Left lung (tissue), 10 donors: ENCODE data around the gene C19orf85. TPM values are rescaled to one million over a fixed set of nuclear protein-coding genes. Genes with fewer than 3 reads are reported as not detected.
A peak's percentile ranks its signal among the peaks of the same experiment; 100 is the strongest.

Experiments used
- ATAC-seq: fragments of 200-7000 bp; cut with Tn5 transposase; one replicate; pipeline ENCODE4 v1.9.1; 2020; ENCODE audit warnings: moderate library complexity
- DNase-seq, 4 donors: peaks; one replicate each; pipeline ENCODE4 v3.0.0-alpha.2; 2013 to 2020
- H3K27ac ChIP-seq, 2 donors: fragments of 200-600 bp; sonication (generic) in 1 of 2; one replicate each; pipeline versions ENCODE4 v1.5.0 to v1.8.0; 2020 to 2021
- H3K27me3 ChIP-seq, 2 donors: fragments of 200-600 bp; sonication (generic) in 1 of 2; one replicate each; pipeline versions ENCODE4 v1.5.0 to v1.8.0; 2020 to 2021
- H3K36me3 ChIP-seq, 2 donors: fragments of 200-600 bp; sonication (generic) in 1 of 2; one replicate each; pipeline versions ENCODE4 v1.5.0 to v1.8.0; 2020 to 2021
- H3K4me1 ChIP-seq, 2 donors: fragments of 200-600 bp; one replicate each; pipeline ENCODE4 v1.8.0; 2021
- H3K4me3 ChIP-seq, 2 donors: fragments of 200-600 bp; sonication (generic) in 1 of 2; one replicate each; pipeline versions ENCODE4 v1.5.0 to v1.8.0; 2020 to 2021; ENCODE audit warnings: mild to moderate bottlenecking in 1 of 2
- H3K9me3 ChIP-seq, 2 donors: fragments of 200-600 bp; sonication (generic) in 1 of 2; one replicate each; pipeline versions ENCODE4 v1.5.0 to v1.8.0; 2020 to 2021
- CTCF ChIP-seq, 2 donors: fragments of 200-600 bp; sonication (generic) in 1 of 2; IDR thresholded peaks; one replicate each; pipeline versions ENCODE4 v1.5.0 to v1.8.0; 2021; ENCODE audit warnings: antibody characterized with exemption in 2 of 2
- intact Hi-C, 2 donors: fragments of 100-400 bp; cut with DNase I; formaldehyde crosslinking; loops; one replicate each; pipeline versions ENCODE4 v1.11.2 to v1.14.2; 2022
- polyA plus RNA-seq, 6 donors: library from polyadenylated mRNA; unstranded; fragments of 120-200 nt; gene quantifications; one replicate each; pipeline ENCODE4 v1.2.1, GENCODE V29; 2013; ENCODE audit not compliant: insufficient read length in 6 of 6
- total RNA-seq, 2 donors: library from RNA; stranded (reverse); fragmentation: NEBNext Ultra II Directional; extraction: Animal tissue kit (Norgen Biotek cat#: 25700); gene quantifications; one replicate each; pipeline ENCODE4 v1.2.1, GENCODE V29; 2021
- donor health status: DM: no; HTN: yes; CAD: no.
- donor health status: DM: no; HTN: no; CAD: no.

The C19orf85 gene
- total and polyA plus RNA-seq, 8 donors: not detected

DNA sequence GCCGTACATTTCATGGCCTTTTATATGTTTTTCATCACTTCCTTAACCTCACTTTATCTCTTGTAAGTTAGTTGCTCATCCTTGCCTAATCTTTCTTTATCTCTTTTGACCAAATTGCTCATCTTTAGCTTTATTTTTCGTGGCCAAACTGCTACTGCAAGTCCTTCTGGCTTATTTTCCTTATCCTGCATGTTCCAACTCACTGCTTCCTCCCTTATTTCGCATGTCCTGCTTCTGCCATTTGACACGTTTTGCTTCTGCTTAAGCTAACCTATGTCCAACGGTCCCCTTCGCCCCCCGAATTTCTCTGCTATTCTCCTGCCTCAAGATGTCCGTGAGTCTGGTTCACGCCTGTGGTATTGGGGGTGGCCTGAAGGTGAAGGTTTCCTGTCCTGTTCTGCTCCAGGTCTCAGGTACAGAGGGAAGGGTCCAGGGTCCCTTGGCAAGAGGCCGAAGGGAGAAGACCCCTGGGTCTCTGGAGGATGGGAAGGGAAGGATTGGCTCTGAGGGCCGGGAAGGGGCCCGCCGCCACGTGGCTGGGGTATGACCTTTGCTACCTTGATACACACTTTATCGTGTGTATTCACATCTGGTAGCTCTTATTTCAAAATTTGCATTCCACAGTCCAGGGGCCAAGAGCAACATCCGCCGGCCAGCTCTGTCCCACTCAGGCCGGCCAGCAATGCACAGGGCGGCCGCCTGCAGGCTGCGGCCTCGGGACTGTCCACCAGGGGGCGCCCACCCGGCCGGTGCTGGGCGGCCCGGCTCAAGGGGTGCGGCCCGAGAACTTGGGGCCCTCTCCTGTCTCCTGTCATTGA is 2.9 kb upstream of the C19orf85 start:
- no peaks in the 10 kb centered on the region for H3K27me3 ChIP-seq
- no peaks in the 10 kb centered on the region for H3K36me3 ChIP-seq
- peak; percentile 91 for ATAC-seq
- peak in 2 of 4 donors; percentile 62 to 96 for DNase-seq
- intact Hi-C loops: no loop called here
- H3K9me3 ChIP-seq: no peaks in the 10 kb centered on the region
- H3K4me3 ChIP-seq: no peak overlapping the region
- peak; percentile 98 to 100 for TF ChIP-seq CTCF (IDR thresholded peaks at IDR 0.05)
- no peak overlapping the region for H3K27ac ChIP-seq
- peaks cover 0 to 10% of the 10 kb centered on the region in 2 donors for H3K4me1 ChIP-seq

- Histone ChIP-seq H3K27me3 (no peaks in the 10 kb centered on the region), H3K4me3 (no peak overlapping the region), H3K9me3 (no peaks in the 10 kb centered on the region), H3K4me1 (peaks cover 0 to 14% of the 10 kb centered on the region in 2 donors), H3K27ac (no peak overlapping the region), H3K36me3 (no peaks in the 10 kb centered on the region)
- TF ChIP-seq CTCF (IDR thresholded peaks at IDR 0.05): no peak
- intact Hi-C loops: no loop called here
- no peak for DNase-seq
- no peak for ATAC-seq
Measured at GRCh38 chr19:55466241-55466614, 1.7 kb upstream of the C19orf85 start.

- ATAC-seq: no peak
- peaks cover 1 to 20% of the 10 kb centered on the region in 2 donors for H3K4me1 ChIP-seq
- DNase-seq: peak in 1 of 4 donors; percentile 64
- H3K27me3 ChIP-seq: no peaks in the 10 kb centered on the region
- no peaks in the 10 kb centered on the region for H3K36me3 ChIP-seq
- TF ChIP-seq CTCF (IDR thresholded peaks at IDR 0.05): no peak
- H3K9me3 ChIP-seq: no peaks in the 10 kb centered on the region
- intact Hi-C loops: no loop called here
- H3K4me3 ChIP-seq: no peak overlapping the region
- H3K27ac ChIP-seq: no peak overlapping the region
Measured at GRCh38 chr19:55465460-55466240, 1.1 kb upstream of the C19orf85 start.

GRCh38 chr19:55464039-55464661 is 401 bp downstream of the C19orf85 start:
- intact Hi-C loops: no loop called here
- no peaks in the 10 kb centered on the region for H3K36me3 ChIP-seq
- H3K27ac ChIP-seq: no peak overlapping the region
- no peak overlapping the region for H3K4me3 ChIP-seq
- no peaks in the 10 kb centered on the region for H3K9me3 ChIP-seq
- ATAC-seq (no peak), DNase-seq (peak in 1 of 4 donors; percentile 34)
- TF ChIP-seq CTCF (IDR thresholded peaks at IDR 0.05): no peak
- peaks cover 6 to 31% of the 10 kb centered on the region in 2 donors for H3K4me1 ChIP-seq
- no peaks in the 10 kb centered on the region for H3K27me3 ChIP-seq

DNA sequence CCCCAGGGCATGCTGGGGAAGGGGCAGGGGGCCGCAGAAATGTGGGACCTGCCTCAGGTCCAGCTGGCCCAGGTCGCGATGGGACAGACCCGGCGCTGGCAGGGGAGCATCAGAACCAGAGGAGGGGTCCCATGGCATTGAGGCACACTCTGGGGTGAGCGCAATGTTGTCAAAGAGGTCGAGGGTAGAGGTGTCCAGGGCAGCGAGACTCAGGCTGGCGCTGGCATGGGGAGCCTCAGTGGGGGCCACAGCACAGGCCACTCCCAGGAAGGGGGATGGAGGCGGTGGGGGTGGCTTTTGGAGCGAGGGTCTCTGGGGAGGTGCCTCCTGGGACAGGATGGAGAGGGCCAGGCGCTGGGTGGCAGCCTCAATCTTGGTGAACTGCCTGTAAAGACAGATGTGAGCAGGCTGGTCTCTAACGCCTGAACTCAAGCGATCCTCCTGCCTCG is 944 bp downstream of the C19orf85 start:
- ATAC-seq: no peak
- DNase-seq: peak in 1 of 4 donors; percentile 73
- no peak overlapping the region for H3K27ac ChIP-seq
- H3K4me3 ChIP-seq: no peak overlapping the region
- no peak for TF ChIP-seq CTCF (IDR thresholded peaks at IDR 0.05)
- no peaks in the 10 kb centered on the region for H3K36me3 ChIP-seq
- H3K4me1 ChIP-seq: peaks cover 6 to 31% of the 10 kb centered on the region in 2 donors
- H3K9me3 ChIP-seq: no peaks in the 10 kb centered on the region
- intact Hi-C loops: no loop called here
- H3K27me3 ChIP-seq: no peaks in the 10 kb centered on the region
